ENCODE data around the gene HDAC1. TPM values are rescaled to one million over a fixed set of nuclear protein-coding genes. Genes with fewer than 3 reads are reported as not detected.

HDAC1 gene
- total RNA-seq, 2 donors from 2014 or later = 21.8 to 28.0 TPM

DNA sequence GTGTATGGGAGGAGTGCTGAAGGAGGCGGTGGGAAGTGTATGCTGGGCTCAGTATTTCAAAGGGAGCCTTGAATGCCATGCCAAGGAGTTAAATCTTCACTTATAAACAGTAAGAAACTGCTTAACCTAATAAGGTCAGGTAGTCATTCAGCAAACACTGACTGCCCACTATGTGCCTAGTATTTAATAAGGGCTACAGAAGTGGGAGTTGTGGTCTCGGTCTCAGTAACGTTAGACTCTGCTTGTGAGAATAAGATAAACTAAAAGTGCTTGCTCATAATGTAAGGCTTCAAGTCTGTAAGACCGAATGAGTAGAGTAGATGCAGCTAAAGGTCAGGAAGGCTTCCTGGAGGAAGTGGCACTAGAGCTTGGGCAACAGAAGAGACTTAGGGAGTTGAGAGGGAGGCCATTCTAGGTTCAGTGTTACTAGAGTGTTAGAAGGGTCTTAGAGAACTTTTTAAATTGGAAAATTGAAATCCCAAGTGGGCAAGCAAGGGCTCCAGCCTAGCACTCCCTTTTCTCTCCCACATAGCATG is 38.1 kb downstream of the HDAC1 start:
- no peak for DNase-seq (ENCODE audit: low spot score)
- H3K36me3 ChIP-seq = peaks cover 47% of the 10 kb centered on the region
- H3K27ac ChIP-seq = no peak overlapping the region
- peaks cover 0 to 10% of the 10 kb centered on the region in 2 donors for H3K4me1 ChIP-seq
- no peaks in the 10 kb centered on the region for H3K27me3 ChIP-seq
- no peak overlapping the region for H3K4me3 ChIP-seq
- H3K9me3 ChIP-seq = no peaks in the 10 kb centered on the region
- no peak for TF ChIP-seq CTCF (IDR thresholded peaks at IDR 0.05)

- H3K36me3 ChIP-seq = peaks cover 47% of the 10 kb centered on the region
- no peaks in the 10 kb centered on the region for H3K27me3 ChIP-seq
- no peak overlapping the region for H3K4me3 ChIP-seq
These were observed 38.8 kb downstream of the HDAC1 start for GRCh38 chr1:32330558-32331151.

DNA sequence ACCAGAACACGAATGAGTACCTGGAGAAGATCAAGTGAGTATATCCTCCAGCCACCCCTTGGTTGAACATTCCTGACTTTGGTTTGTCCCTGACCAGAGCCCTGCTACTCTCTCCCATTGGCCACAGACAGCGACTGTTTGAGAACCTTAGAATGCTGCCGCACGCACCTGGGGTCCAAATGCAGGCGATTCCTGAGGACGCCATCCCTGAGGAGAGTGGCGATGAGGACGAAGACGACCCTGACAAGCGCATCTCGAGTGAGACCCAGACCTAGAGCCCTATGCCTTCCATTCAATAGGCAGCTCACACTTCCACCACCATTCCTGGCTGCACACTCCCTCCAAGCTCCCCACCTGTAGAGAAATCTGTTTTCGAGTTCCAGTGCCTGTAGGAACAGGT is 39.7 kb downstream of the HDAC1 start:
- Histone ChIP-seq H3K27ac (no peak overlapping the region), H3K4me1 (peaks cover 0 to 19% of the 10 kb centered on the region in 2 donors), H3K36me3 (peaks cover 47% of the 10 kb centered on the region), H3K9me3 (no peaks in the 10 kb centered on the region), H3K27me3 (no peaks in the 10 kb centered on the region), H3K4me3 (no peak overlapping the region)
- TF ChIP-seq CTCF (IDR thresholded peaks at IDR 0.05) = no peak
- no peak for DNase-seq (ENCODE audit: low spot score)

More at GRCh38 chr1:32330558-32331151, 38.8 kb downstream of the HDAC1 start:
- Histone ChIP-seq H3K27ac (no peak overlapping the region), H3K9me3 (no peaks in the 10 kb centered on the region), H3K4me1 (peaks cover 0 to 15% of the 10 kb centered on the region in 2 donors)
- DNase-seq (ENCODE audit: low spot score) = no peak
- no peak for TF ChIP-seq CTCF (IDR thresholded peaks at IDR 0.05)

DNA sequence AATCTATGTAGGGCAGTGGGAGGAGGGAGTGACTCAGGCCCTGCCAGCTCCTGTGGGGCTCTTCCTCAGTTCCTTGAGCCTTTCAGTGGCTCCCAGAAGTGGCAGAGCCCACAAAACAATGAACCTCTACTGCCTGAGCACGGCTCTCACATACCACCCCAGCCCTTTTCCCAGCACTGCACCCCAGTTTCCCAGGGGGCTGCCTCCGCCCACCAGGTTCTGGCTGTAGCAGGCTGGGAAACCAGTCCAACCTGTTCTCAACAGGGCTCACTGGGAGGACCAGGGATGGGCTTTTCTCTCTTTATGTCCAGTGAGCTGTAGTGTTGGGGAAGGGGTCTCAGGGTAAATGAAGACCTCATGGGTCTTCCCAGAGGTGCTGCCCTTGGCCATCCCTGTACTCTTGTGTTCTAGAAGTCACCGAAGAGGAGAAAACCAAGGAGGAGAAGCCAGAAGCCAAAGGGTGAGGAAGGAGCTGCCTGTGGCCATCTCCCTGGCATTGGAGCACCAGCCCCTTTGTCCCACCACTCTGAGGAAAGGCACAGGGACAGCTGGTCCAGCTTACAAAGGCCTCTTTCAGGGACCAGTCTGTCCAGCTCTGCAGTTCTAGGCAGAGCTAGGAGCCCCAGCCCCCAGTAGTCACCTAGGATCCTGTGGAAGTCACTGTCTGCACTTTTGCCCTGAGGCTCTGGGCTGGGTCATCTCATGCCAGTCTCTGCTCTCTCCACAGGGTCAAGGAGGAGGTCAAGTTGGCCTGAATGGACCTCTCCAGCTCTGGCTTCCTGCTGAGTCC is 40.6 kb downstream of the HDAC1 start:
- H3K27ac ChIP-seq = no peak overlapping the region
- no peaks in the 10 kb centered on the region for H3K9me3 ChIP-seq
- no peak for DNase-seq (ENCODE audit: low spot score)
- H3K4me1 ChIP-seq = peaks cover 0 to 28% of the 10 kb centered on the region in 2 donors
- no peaks in the 10 kb centered on the region for H3K27me3 ChIP-seq
- peaks cover 38% of the 10 kb centered on the region for H3K36me3 ChIP-seq
- H3K4me3 ChIP-seq = no peak overlapping the region
- TF ChIP-seq CTCF (IDR thresholded peaks at IDR 0.05) = no peak

GRCh38 chr1:32333251-32333963 is 41.5 kb downstream of the HDAC1 start:
- H3K9me3 ChIP-seq = no peaks in the 10 kb centered on the region
- peaks cover 0 to 37% of the 10 kb centered on the region in 2 donors for H3K4me1 ChIP-seq
- H3K27me3 ChIP-seq = no peaks in the 10 kb centered on the region
- TF ChIP-seq CTCF (IDR thresholded peaks at IDR 0.05) = no peak
- peaks cover 29% of the 10 kb centered on the region for H3K36me3 ChIP-seq
- no peak overlapping the region for H3K27ac ChIP-seq
- H3K4me3 ChIP-seq = no peak overlapping the region
- DNase-seq (ENCODE audit: low spot score) = no peak
